Tibial artery (tissue), 4 donors: ENCODE results near the gene SYNGR3.

ENCODE experiments used
- DNase-seq, 2 donors: peaks; one replicate each; pipeline ENCODE4 v3.0.0-alpha.2; 2019
- H3K27ac ChIP-seq, 2 donors: fragments of 200-600 bp; sonication (generic) in 1 of 2; 1 replicate in 1 of 2; 2 replicates in 1 of 2; pipeline ENCODE4 v1.5.1; 2018 to 2019; ENCODE audit warnings: mild to moderate bottlenecking in 1 of 2
- H3K27me3 ChIP-seq, 2 donors: fragments of 200-600 bp; sonication (generic) in 1 of 2; one replicate each; pipeline versions ENCODE4 v1.5.1 to v1.6.0; 2016 to 2019
- H3K36me3 ChIP-seq, 3 donors: fragments of 200-600 bp; sonication (generic) in 2 of 3; one replicate each; pipeline ENCODE4 v1.5.1; 2016 to 2019; ENCODE audit warnings: mild to moderate bottlenecking in 2 of 3
- H3K4me1 ChIP-seq, 4 donors: fragments of 200-600 bp; sonication (generic) in 2 of 4; 1 replicate in 3 of 4; 2 replicates in 1 of 4; pipeline ENCODE4 v1.5.1; 2016 to 2019
- H3K4me3 ChIP-seq, 2 donors: fragments of 200-600 bp; sonication (generic) in 1 of 2; 1 replicate in 1 of 2; 2 replicates in 1 of 2; pipeline ENCODE4 v1.5.1; 2018 to 2019; ENCODE audit warnings: mild to moderate bottlenecking in 2 of 2
- H3K9me3 ChIP-seq, 3 donors: fragments of 200-600 bp; sonication (generic) in 1 of 3; one replicate each; pipeline ENCODE4 v1.5.1; 2016 to 2019
- CTCF ChIP-seq, 2 experiments: fragments of 200-600 bp in 1 of 2; fragments of 450-650 bp in 1 of 2; IDR thresholded peaks; one replicate each; pipeline ENCODE4 v1.5.1; 2017 to 2019; ENCODE audit warnings: antibody characterized with exemption in 2 of 2, mild to moderate bottlenecking in 1 of 2, moderate library complexity in 1 of 2
- intact Hi-C: fragments of 100-400 bp; cut with DNase I; formaldehyde crosslinking; loops from one replicate; pipeline ENCODE4 v1.15.0; 2023; ENCODE audit warnings: low total_unique reads

Gene SYNGR3

DNA sequence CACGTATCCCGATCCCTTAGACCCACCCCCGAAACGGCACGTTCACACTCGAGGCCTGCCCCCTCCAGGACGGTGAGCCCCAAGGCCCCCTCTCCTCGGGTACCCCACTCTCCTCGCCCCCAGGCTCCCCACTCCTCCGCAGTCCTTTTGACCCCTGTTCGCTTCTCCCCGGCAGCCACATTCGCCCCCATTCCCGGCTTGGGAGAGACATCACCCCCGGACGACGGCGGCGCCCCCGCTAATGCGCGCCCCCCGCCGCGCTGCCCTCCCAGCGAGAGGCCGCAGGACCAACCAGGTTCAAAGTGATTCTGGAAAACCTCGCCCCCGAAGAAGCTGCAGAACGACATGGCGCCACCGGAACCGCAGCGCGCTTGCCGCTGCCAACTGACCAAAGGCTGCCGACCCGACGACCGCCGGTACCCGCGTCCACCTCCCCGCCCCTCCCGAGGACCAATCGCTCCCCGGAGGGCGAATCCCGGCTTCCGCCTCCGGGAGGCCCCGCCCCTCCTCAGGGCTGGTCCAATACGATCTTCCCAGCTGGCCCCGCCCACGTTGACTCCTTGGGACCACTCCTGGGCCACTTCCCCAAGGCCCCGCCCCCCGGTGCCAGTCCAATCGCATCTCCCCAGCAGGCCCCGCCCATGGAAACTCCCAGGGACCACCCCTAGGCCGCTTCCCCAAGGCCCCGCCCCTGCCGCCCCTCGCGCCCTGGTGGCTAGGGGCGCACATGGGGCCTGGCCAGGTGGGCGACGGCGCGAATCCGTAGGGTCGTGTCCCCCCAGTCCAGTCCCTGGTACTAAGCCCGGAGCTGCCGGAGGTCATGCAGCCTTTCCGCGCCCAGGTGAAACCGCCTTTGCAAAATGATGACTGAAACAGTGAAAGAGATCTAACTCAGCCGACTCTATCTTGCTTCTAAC, 46.7 kb upstream of the SYNGR3 start, which contains the start of gene MSRB1:
Gene MSRB1 (minus strand): TSS at position 390 of the 917 bp plus-strand sequence. CDS start 43 bp downstream, at position 347.
- no peaks in the 10 kb centered on the region for H3K9me3 ChIP-seq
- H3K4me1 ChIP-seq: peaks cover 6 to 21% (median 14%) of the 10 kb centered on the region in 4 donors
- no peaks in the 10 kb centered on the region for H3K27me3 ChIP-seq
- peaks cover 27 to 33% (median 32%) of the 10 kb centered on the region in 3 donors for H3K36me3 ChIP-seq
- no peak for TF ChIP-seq CTCF (IDR thresholded peaks at IDR 0.05)
- peak within 1 kb of the TSS; percentile 82 to 92 for H3K4me3 ChIP-seq
- DNase-seq: peak; percentile 100
- peak within 1 kb of the TSS; percentile 85 to 88 for H3K27ac ChIP-seq
- intact Hi-C loops: no loop called here

GRCh38 chr16:1944612-1945199, 45.1 kb upstream of the SYNGR3 start:
- H3K36me3 ChIP-seq: peaks cover 11 to 17% (median 16%) of the 10 kb centered on the region in 3 donors
- DNase-seq: no peak
- no peaks in the 10 kb centered on the region for H3K27me3 ChIP-seq
- peaks cover 6 to 21% (median 14%) of the 10 kb centered on the region in 4 donors for H3K4me1 ChIP-seq
- H3K27ac ChIP-seq: no peak overlapping the region
- H3K9me3 ChIP-seq: no peaks in the 10 kb centered on the region
- intact Hi-C loops: no loop called here
- no peak for TF ChIP-seq CTCF (IDR thresholded peaks at IDR 0.05)
- H3K4me3 ChIP-seq: no peak overlapping the region

DNA sequence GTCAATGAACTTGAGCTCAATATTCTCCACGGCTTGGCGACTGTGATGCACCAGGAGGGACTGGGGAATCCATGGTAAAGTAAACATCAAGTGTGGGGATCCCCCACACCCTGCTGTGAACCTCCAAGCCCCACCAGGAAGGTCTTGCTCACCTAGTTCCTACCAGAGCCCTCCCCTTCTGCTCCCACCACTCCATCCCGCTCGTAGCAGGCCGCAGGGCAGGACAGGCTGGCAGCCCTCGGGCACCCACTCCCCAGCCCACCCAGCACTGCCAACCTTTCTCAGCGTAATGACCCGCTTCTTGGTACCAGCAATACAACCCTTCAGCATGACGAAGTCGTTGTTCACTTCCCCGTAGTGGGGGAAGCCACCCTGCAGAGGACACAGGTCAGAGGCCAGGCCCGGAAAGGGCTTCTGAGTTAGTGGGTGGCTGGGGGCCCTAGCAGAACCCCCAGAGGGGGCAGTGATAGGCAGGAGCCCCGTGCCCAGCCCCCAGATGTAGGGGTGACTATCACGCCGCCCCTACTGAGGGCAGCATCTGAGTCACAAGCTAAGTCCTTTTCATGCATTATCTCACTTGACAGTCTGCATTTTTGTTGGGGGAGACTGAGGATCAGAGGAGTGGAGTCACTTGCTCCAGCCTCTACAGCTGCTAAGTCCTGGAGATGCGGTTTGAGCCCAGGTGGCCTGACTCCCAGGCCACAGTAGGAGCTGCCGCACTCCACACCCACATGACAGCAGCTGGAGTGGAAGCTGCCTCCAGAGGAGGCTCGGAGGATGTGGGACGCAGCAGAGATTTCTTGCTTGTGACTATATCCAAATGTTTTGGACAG, 44.0 kb upstream of the SYNGR3 start:
- Histone ChIP-seq H3K27ac (no peak overlapping the region), H3K4me1 (peaks cover 6 to 25% (median 16%) of the 10 kb centered on the region in 4 donors), H3K36me3 (peaks cover 4 to 6% (median 5%) of the 10 kb centered on the region in 3 donors), H3K27me3 (no peaks in the 10 kb centered on the region), H3K9me3 (no peaks in the 10 kb centered on the region), H3K4me3 (no peak overlapping the region)
- DNase-seq: peak in 1 of 2 donors; percentile 63
- intact Hi-C loops: no loop called here
- TF ChIP-seq CTCF (IDR thresholded peaks at IDR 0.05): no peak

- Histone ChIP-seq H3K27me3 (no peaks in the 10 kb centered on the region), H3K9me3 (no peaks in the 10 kb centered on the region), H3K36me3 (no peaks in the 10 kb centered on the region), H3K4me3 (no peak overlapping the region), H3K27ac (no peak overlapping the region), H3K4me1 (peaks cover 5 to 17% (median 10%) of the 10 kb centered on the region in 4 donors)
- DNase-seq: peak in 1 of 2 donors; percentile 63
- intact Hi-C loops: no loop called here
- TF ChIP-seq CTCF (IDR thresholded peaks at IDR 0.05): no peak
These were observed 43.0 kb upstream of the SYNGR3 start for GRCh38 chr16:1946495-1947368.

DNA sequence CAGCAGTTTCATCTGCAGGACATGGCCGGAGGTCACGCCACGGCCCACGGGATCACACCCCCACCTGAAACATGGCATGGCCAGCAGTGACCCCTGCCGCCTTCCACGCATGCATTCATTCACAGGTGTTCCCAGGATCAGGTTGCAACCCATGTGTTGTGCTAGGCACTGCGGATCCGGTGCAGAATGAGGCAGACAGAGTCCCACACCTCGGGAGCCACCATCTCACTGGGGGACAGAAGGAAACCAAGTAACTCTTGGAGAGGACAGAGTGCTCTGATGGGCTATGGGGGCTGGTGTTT, 42.5 kb upstream of the SYNGR3 start:
- H3K27ac ChIP-seq: no peak overlapping the region
- DNase-seq: peak in 1 of 2 donors; percentile 59
- TF ChIP-seq CTCF (IDR thresholded peaks at IDR 0.05): no peak
- H3K9me3 ChIP-seq: no peaks in the 10 kb centered on the region
- H3K4me3 ChIP-seq: no peak overlapping the region
- no peaks in the 10 kb centered on the region for H3K36me3 ChIP-seq
- intact Hi-C loops: no loop called here
- H3K4me1 ChIP-seq: peaks cover 0 to 11% (median 5%) of the 10 kb centered on the region in 4 donors
- no peaks in the 10 kb centered on the region for H3K27me3 ChIP-seq
